SK-N-SH (cell line): ENCODE data around the gene NUMB. TPM values are rescaled to one million over a fixed set of nuclear protein-coding genes. Genes with fewer than 3 reads are reported as not detected.

ENCODE experiments used
- CTCF ChIA-PET: fragments of 300-600, 350-600 bp; formaldehyde crosslinking; extraction: SDS; loops from one replicate; lab custom pipeline; 2021; lab: Yijun Ruan, JAX
- POLR2A ChIA-PET: fragments of 350-600 bp; sonication (Branson Sonifier 250); formaldehyde crosslinking; extraction: SDS; loops from one replicate; lab custom pipeline; 2020; ENCODE audit warnings: antibody characterized with exemption, inconsistent platforms; lab: Yijun Ruan, JAX
- DNase-seq: peaks from one replicate; pipeline ENCODE4 v3.0.0; 2012
- H2AFZ ChIP-seq: fragments of 200-600 bp; sonication (generic); 2 replicates; pipeline ENCODE4 v1.8.1; 2016; ENCODE audit warnings: antibody characterized with exemption, mild to moderate bottlenecking, low read depth
- H3F3A ChIP-seq: fragments of 200-600 bp; sonication (generic); replicated peaks from 2 replicates; pipeline ENCODE3; 2016; ENCODE audit warnings: antibody characterized with exemption, mild to moderate bottlenecking; ENCODE audit not compliant: insufficient read depth
- H3K27ac ChIP-seq, 2 experiments: fragments of 200-500 bp in 1 of 2; fragments of 200-600 bp in 1 of 2; sonication (Bioruptor generic) in 1 of 2; sonication (generic), shearing (Covaris generic) in 1 of 2; 2 replicates each; pipeline versions ENCODE4 v1.5.1 to v1.6.1; 2014 to 2016; ENCODE audit warnings: low read depth in 2 of 2, inconsistent platforms in 1 of 2, low read length in 1 of 2, mild to moderate bottlenecking in 1 of 2, mixed read lengths in 1 of 2
- H3K27me3 ChIP-seq: fragments of 200-600 bp; sonication (generic), shearing (Covaris generic); 2 replicates; pipeline ENCODE4 v1.6.1; 2016; ENCODE audit warnings: mixed run types; ENCODE audit not compliant: insufficient read depth
- H3K36me3 ChIP-seq, 2 experiments: fragments of 200-500 bp in 1 of 2; fragments of 200-600 bp in 1 of 2; sonication (Bioruptor generic) in 1 of 2; sonication (generic) in 1 of 2; replicated peaks in 1 of 2; 2 replicates each; pipeline versions ENCODE3 to v1.5.1; 2014 to 2016; ENCODE audit warnings: low read length in 1 of 2, mild to moderate bottlenecking in 1 of 2; ENCODE audit not compliant: insufficient read depth in 2 of 2, control insufficient read depth in 1 of 2
- H3K4me1 ChIP-seq, 2 experiments: fragments of 200-500 bp in 1 of 2; fragments of 200-600 bp in 1 of 2; sonication (Bioruptor generic) in 1 of 2; sonication (generic), shearing (Covaris generic) in 1 of 2; 2 replicates each; pipeline versions ENCODE4 v1.5.1 to v1.6.1; 2014 to 2016; ENCODE audit warnings: low read depth in 1 of 2, low read length in 1 of 2, mixed run types in 1 of 2; ENCODE audit not compliant: insufficient read depth in 2 of 2, control insufficient read depth in 1 of 2
- H3K4me2 ChIP-seq: fragments of 200-600 bp; sonication (generic), shearing (Covaris generic); 2 replicates; pipeline ENCODE4 v1.6.1; 2017; ENCODE audit warnings: mixed run types
- H3K4me3 ChIP-seq, 2 experiments: fragments of 200-500 bp in 1 of 2; fragments of 200-600 bp in 1 of 2; sonication (Bioruptor generic) in 1 of 2; sonication (generic), shearing (Covaris generic) in 1 of 2; 2 replicates each; pipeline versions ENCODE4 v1.5.1 to v1.8.1; 2014 to 2016; ENCODE audit warnings: low read depth in 2 of 2, inconsistent platforms in 1 of 2, low read length in 1 of 2, mild to moderate bottlenecking in 1 of 2, mixed read lengths in 1 of 2, moderate library complexity in 1 of 2
- H3K79me2 ChIP-seq: fragments of 200-600 bp; sonication (generic); 2 replicates; pipeline ENCODE4 v1.8.1; 2017; ENCODE audit warnings: mild to moderate bottlenecking; ENCODE audit not compliant: insufficient read depth
- H3K9ac ChIP-seq: fragments of 200-600 bp; sonication (generic); 2 replicates; pipeline ENCODE4 v1.6.1; 2017; ENCODE audit warnings: mixed run types
- H3K9me2 ChIP-seq: fragments of 200-600 bp; sonication (generic); 2 replicates; pipeline ENCODE4 v1.6.1; 2017; ENCODE audit warnings: mixed run types
- H3K9me3 ChIP-seq: fragments of 200-600 bp; sonication (generic); 2 replicates; pipeline ENCODE4 v1.6.1; 2017; ENCODE audit warnings: mixed run types, mild to moderate bottlenecking, moderate library complexity
- H4K20me1 ChIP-seq: fragments of 200-600 bp; sonication (generic); 2 replicates; pipeline ENCODE4 v1.6.1; 2017; ENCODE audit warnings: mild to moderate bottlenecking, mixed run types; ENCODE audit not compliant: insufficient read depth
- CHD2 ChIP-seq: fragments of 150-350 bp; IDR thresholded peaks from 2 replicates; pipeline ENCODE4 v1.6.1; 2018; ENCODE audit warnings: low read length; ENCODE audit not compliant: partially characterized antibody
- ELF1 ChIP-seq: IDR thresholded peaks from 2 replicates; pipeline ENCODE4 v1.4.0; 2012
- EP300 ChIP-seq, 2 experiments: IDR thresholded peaks; 2 replicates each; pipeline versions ENCODE4 v1.4.0 to v1.6.1; 2012; ENCODE audit warnings: borderline replicate concordance in 1 of 2, low read depth in 1 of 2, low read length in 1 of 2
- EZH2phosphoT487 ChIP-seq: fragments of 200-600 bp; sonication (generic); IDR thresholded peaks from 2 replicates; pipeline ENCODE4 v1.6.1; 2017; ENCODE audit warnings: low read depth, mixed run types, mild to moderate bottlenecking, antibody characterized with exemption, moderate library complexity, borderline replicate concordance
- FOSL2 ChIP-seq: IDR thresholded peaks from 2 replicates; pipeline ENCODE4 v1.4.0; 2012; ENCODE audit warnings: low read depth, mild to moderate bottlenecking, moderate library complexity, borderline replicate concordance
- FOXM1 ChIP-seq: IDR thresholded peaks from 2 replicates; pipeline ENCODE4 v1.4.0; 2012; ENCODE audit warnings: low read depth, mild to moderate bottlenecking
- GABPA ChIP-seq: IDR thresholded peaks from 2 replicates; pipeline ENCODE4 v1.4.0; 2012; ENCODE audit warnings: low read depth, mild to moderate bottlenecking
- GATA2 ChIP-seq: sonication (generic); formaldehyde crosslinking; IDR thresholded peaks from 2 replicates; pipeline ENCODE4 v1.5.0; 2020; ENCODE audit warnings: mild to moderate bottlenecking, missing genetic modification reagents
- IRF3 ChIP-seq: fragments of 150-350 bp; IDR thresholded peaks from 2 replicates; pipeline ENCODE4 v1.6.1; 2016; ENCODE audit warnings: mild to moderate bottlenecking, low read depth, low read length
- JUND ChIP-seq: IDR thresholded peaks from 2 replicates; pipeline ENCODE4 v1.4.0; 2012
- NFIC ChIP-seq: IDR thresholded peaks from 2 replicates; pipeline ENCODE4 v1.4.0; 2012; ENCODE audit warnings: borderline replicate concordance
- NRF1 ChIP-seq: IDR thresholded peaks from 2 replicates; pipeline ENCODE4 v1.6.1; 2012; ENCODE audit warnings: low read depth, mild to moderate bottlenecking, low read length
- POLR2AphosphoS5 ChIP-seq: IDR thresholded peaks from 2 replicates; pipeline ENCODE4 v1.6.1; 2012; ENCODE audit warnings: low read depth, low read length
- RAD21 ChIP-seq: IDR thresholded peaks from 2 replicates; pipeline ENCODE4 v1.6.1; 2012; ENCODE audit warnings: mild to moderate bottlenecking, low read length
- RCOR1 ChIP-seq: fragments of 150-350 bp; IDR thresholded peaks from 2 replicates; pipeline ENCODE4 v1.6.1; 2017; ENCODE audit warnings: antibody characterized with exemption, low read length
- RFX5 ChIP-seq: IDR thresholded peaks from 2 replicates; pipeline ENCODE4 v1.6.1; 2012; ENCODE audit warnings: mild to moderate bottlenecking, improper control_type of control experiment, low read length
- SIN3A ChIP-seq: IDR thresholded peaks from 2 replicates; pipeline ENCODE4 v1.6.1; 2012; ENCODE audit warnings: low read depth, mild to moderate bottlenecking, low read length, moderate library complexity, borderline replicate concordance
- SMC3 ChIP-seq: IDR thresholded peaks from 2 replicates; pipeline ENCODE4 v1.6.1; 2012; ENCODE audit warnings: low read depth, low read length, improper control_type of control experiment
- TAF1 ChIP-seq: IDR thresholded peaks from 2 replicates; pipeline ENCODE4 v1.6.1; 2012; ENCODE audit warnings: low read depth, mild to moderate bottlenecking, low read length, moderate library complexity, borderline replicate concordance
- TEAD4 ChIP-seq: IDR thresholded peaks from 2 replicates; pipeline ENCODE4 v1.4.0; 2012; ENCODE audit warnings: mild to moderate bottlenecking, borderline replicate concordance; ENCODE audit not compliant: insufficient read depth
- ZBTB33 ChIP-seq: IDR thresholded peaks from 2 replicates; pipeline ENCODE4 v1.4.0; 2012; ENCODE audit warnings: low read depth, borderline replicate concordance
- WGBS: methylation state at CpG from one replicate; pipeline ENCODE4 v1.1.6; 2017; ENCODE audit warnings: low lambda C conversion rate; 5-methylcytosine and 5-hydroxymethylcytosine counted together
- polyA plus RNA-seq, 3 experiments: library from polyadenylated mRNA; depleted of rRNA; stranded (reverse); fragments of >200 nt; gene quantifications; 2 replicates each; pipeline ENCODE4 v1.2.3, GENCODE V29; 2012

The NUMB gene
- polyA plus RNA-seq, 1 of the 3 experiments (the other 2 are of a cell fraction) = 58.4 TPM

- Histone ChIP-seq H3K4me1 (peaks cover 4 to 16% of the 10 kb centered on the region in 2 experiments; a peak in 2 of 4 replicates), H3K9me2 (no peaks in the 10 kb centered on the region), H4K20me1 (peaks cover 25% of the 10 kb centered on the region), H3K4me3 (no peak overlapping the region), H2AFZ (peak overlapping the region; percentile 75; the same call in 1 of the 2 replicates), H3K27ac (no peak overlapping the region), H3K79me2 (peaks cover 38% of the 10 kb centered on the region), H3F3A (peaks cover 9% of the 10 kb centered on the region), H3K4me2 (no peak overlapping the region), H3K9ac (no peak overlapping the region), H3K36me3 (peaks cover 3 to 19% of the 10 kb centered on the region in 2 experiments), H3K27me3 (no peaks in the 10 kb centered on the region), H3K9me3 (no peaks in the 10 kb centered on the region)
- CTCF ChIA-PET = interaction anchor here (0.7 kb wide), 1 partner anchor 215 kb away, joined by 3 read pairs; no protein-coding TSS in a partner anchor
- no peak for DNase-seq
- TF ChIP-seq NFIC (no peak), TEAD4 (no peak), RCOR1 (no peak), FOXM1 (no peak), TAF1 (no peak), ELF1 (no peak), FOSL2 (no peak), ZBTB33 (no peak), CHD2 (no peak), NRF1 (no peak), GABPA (no peak), IRF3 (no peak), EP300 (IDR thresholded peaks at IDR 0.05; ENCODE audit: borderline replicate concordance in 1 of 2, low read depth in 1 of 2, low read length in 1 of 2) (no peak)
- 94% methylated on average over 6 of the region's 6 CpGs for WGBS
- POLR2A ChIA-PET = no interaction called here
These were observed 31.3 kb upstream of the NUMB start for GRCh38 chr14:73489481-73490175.

- Histone ChIP-seq H3K9ac (no peak overlapping the region), H2AFZ (no peak overlapping the region), H3K9me2 (no peaks in the 10 kb centered on the region), H3K9me3 (no peaks in the 10 kb centered on the region), H3K4me3 (no peak overlapping the region), H3K36me3 (no peaks in the 10 kb centered on the region), H4K20me1 (no peaks in the 10 kb centered on the region), H3K27ac (no peak overlapping the region), H3K27me3 (no peaks in the 10 kb centered on the region), H3K4me2 (no peak overlapping the region), H3K79me2 (no peaks in the 10 kb centered on the region), H3F3A (no peaks in the 10 kb centered on the region), H3K4me1 (no peaks in the 10 kb centered on the region)
- CTCF ChIA-PET = interaction anchor here (1.0 kb wide), 1 partner anchor 184 kb away, joined by 8 read pairs; no protein-coding TSS in a partner anchor
- DNase-seq = no peak
- 89% methylated on average over 15 of the region's 15 CpGs for WGBS
- POLR2A ChIA-PET = no interaction called here
- no peak for TF ChIP-seq POLR2AphosphoS5
- TF ChIP-seq SMC3 = no peak
- TF ChIP-seq JUND = no peak
- no peak for TF ChIP-seq RAD21
- no peak for TF ChIP-seq EZH2phosphoT487
- no peak for TF ChIP-seq SIN3A
- TF ChIP-seq RFX5 = no peak
- no peak for TF ChIP-seq IRF3
- no peak for TF ChIP-seq GABPA
- no peak for TF ChIP-seq ZBTB33
- TF ChIP-seq CHD2 = no peak
- TF ChIP-seq TAF1 = no peak
- TF ChIP-seq GATA2 = no peak
- TF ChIP-seq NFIC = no peak
These were observed 20.3 kb upstream of the NUMB start for GRCh38 chr14:73478684-73479083.
